Endodermal cell (in vitro differentiated cells): ENCODE data around the gene TTC7B. TPM values are rescaled to one million over a fixed set of nuclear protein-coding genes. Genes with fewer than 3 reads are reported as not detected.

Source experiments
- DNase-seq: peaks from one replicate; pipeline ENCODE4 v3.0.0-alpha.2; 2017
- H3K27ac ChIP-seq: 2 replicates; pipeline ENCODE4 v1.5.1; 2013; ENCODE audit warnings: mild to moderate bottlenecking, low read depth, low read length, moderate library complexity
- H3K27me3 ChIP-seq: 2 replicates; pipeline ENCODE4 v1.6.1; 2013; ENCODE audit warnings: mild to moderate bottlenecking, low read length, moderate library complexity; ENCODE audit not compliant: insufficient read depth, control insufficient read depth, poor library complexity, severe bottlenecking
- H3K36me3 ChIP-seq: 2 replicates; pipeline ENCODE4 v1.7.0; 2013; ENCODE audit warnings: mild to moderate bottlenecking, low read length, moderate library complexity; ENCODE audit not compliant: control insufficient read depth, insufficient read depth
- H3K4me1 ChIP-seq: one replicate; pipeline ENCODE4 v1.7.0; 2013; ENCODE audit warnings: low read length; ENCODE audit not compliant: control insufficient read depth, insufficient read depth
- H3K4me3 ChIP-seq: 2 replicates; pipeline ENCODE4 v1.5.1; 2013; ENCODE audit warnings: mild to moderate bottlenecking, low read length, moderate library complexity
- H3K9ac ChIP-seq: 2 replicates; pipeline ENCODE4 v1.6.1; 2013; ENCODE audit warnings: mild to moderate bottlenecking, low read length, moderate library complexity; ENCODE audit not compliant: poor library complexity, severe bottlenecking; ENCODE audit errors: extremely low read depth
- H3K9me3 ChIP-seq: 2 replicates; pipeline ENCODE4 v1.6.1; 2013; ENCODE audit warnings: mild to moderate bottlenecking, low read length, moderate library complexity; ENCODE audit not compliant: control insufficient read depth
- H3K27ac Mint-ChIP-seq: 2 replicates; pipeline ENCODE4 v1.8.0; 2020; ENCODE audit warnings: mixed read lengths
- H3K27me3 Mint-ChIP-seq: 2 replicates; pipeline ENCODE4 v1.8.0; 2021; ENCODE audit warnings: mild to moderate bottlenecking, mixed read lengths; ENCODE audit not compliant: insufficient read depth
- H3K36me3 Mint-ChIP-seq: 2 replicates; pipeline ENCODE4 v1.8.0; 2020; ENCODE audit warnings: low read depth, mixed read lengths
- H3K4me1 Mint-ChIP-seq: 2 replicates; pipeline ENCODE4 v1.8.0; 2020; ENCODE audit warnings: mixed read lengths
- H3K4me3 Mint-ChIP-seq: 2 replicates; pipeline ENCODE4 v1.8.0; 2020; ENCODE audit warnings: mild to moderate bottlenecking, moderate library complexity, mixed read lengths
- H3K9me3 Mint-ChIP-seq: 2 replicates; pipeline ENCODE4 v1.8.0; 2020; ENCODE audit warnings: mild to moderate bottlenecking, mixed read lengths
- CTCF ChIP-seq: fragments of 200-600 bp; sonication (generic); conservative IDR thresholded peaks from 2 replicates; pipeline ENCODE4 v1.5.0; 2021; ENCODE audit warnings: antibody characterized with exemption, mild to moderate bottlenecking
- WGBS, 2 experiments: methylation state at CpG; one replicate each; pipeline versions ENCODE4 v1.1.5 to v1.1.7; 2013; ENCODE audit warnings: missing lambda C conversion rate in 2 of 2, mixed read lengths in 1 of 2; ENCODE audit not compliant: insufficient coverage in 1 of 2, insufficient read length in 1 of 2; 5-methylcytosine and 5-hydroxymethylcytosine counted together
- total RNA-seq, 2 donors: library from RNA; stranded (reverse); fragmentation: NEBNext Ultra II Directional in 1 of 2; extraction: Animal tissue kit (Norgen Biotek cat#: 25700) in 1 of 2; gene quantifications; 2 replicates in 1 of 2; 3 replicates in 1 of 2; pipeline ENCODE4 v1.2.1, GENCODE V29; 2021

TTC7B gene
- total RNA-seq, 2 donors from 2014 or later: 51.3 to 62.6 TPM

DNA sequence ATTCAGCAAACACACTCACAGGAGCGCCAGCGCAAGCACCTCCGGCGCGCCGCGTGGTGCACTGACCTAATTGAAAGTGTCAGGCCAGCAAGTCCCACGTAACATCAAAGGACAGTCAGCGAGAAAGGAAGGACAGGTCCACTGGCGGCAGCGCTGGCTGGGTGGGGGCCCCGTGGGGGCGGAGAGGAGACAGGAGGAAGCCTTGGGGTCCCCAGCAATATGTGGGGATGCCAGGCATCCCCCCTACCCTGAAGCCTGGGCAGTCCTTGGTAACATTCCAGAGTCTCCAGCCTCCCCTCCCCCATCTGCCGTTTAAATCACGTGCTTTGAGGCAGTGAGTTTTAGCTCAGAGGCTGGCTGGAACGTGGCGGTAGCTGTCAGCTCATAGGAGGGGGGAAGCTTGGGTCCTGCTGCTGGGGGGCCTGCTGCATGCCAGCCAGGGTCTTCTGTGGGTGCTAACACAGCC, 260.2 kb downstream of the TTC7B start:
- H3K36me3 Mint-ChIP-seq: peaks cover 4% of the 10 kb centered on the region
- no peak overlapping the region for H3K4me3 ChIP-seq
- H3K9me3 Mint-ChIP-seq: no peaks in the 10 kb centered on the region
- no peak overlapping the region for H3K4me3 Mint-ChIP-seq
- peak; percentile 85 for DNase-seq
- H3K36me3 ChIP-seq: no peaks in the 10 kb centered on the region
- H3K27me3 Mint-ChIP-seq: peaks cover 2% of the 10 kb centered on the region
- WGBS, 2 experiments: 45 to 61% methylated on average over 7 to 17 of the region's 17 CpGs
- H3K27ac Mint-ChIP-seq: no peak overlapping the region
- H3K27ac ChIP-seq: peak overlapping the region; percentile 44
- peaks cover 8% of the 10 kb centered on the region for H3K4me1 ChIP-seq
- peaks cover 1% of the 10 kb centered on the region for H3K9me3 ChIP-seq
- H3K4me1 Mint-ChIP-seq: peaks cover 11% of the 10 kb centered on the region
- no peak overlapping the region for H3K9ac ChIP-seq
- TF ChIP-seq CTCF: no peak
- H3K27me3 ChIP-seq: no peaks in the 10 kb centered on the region

DNA sequence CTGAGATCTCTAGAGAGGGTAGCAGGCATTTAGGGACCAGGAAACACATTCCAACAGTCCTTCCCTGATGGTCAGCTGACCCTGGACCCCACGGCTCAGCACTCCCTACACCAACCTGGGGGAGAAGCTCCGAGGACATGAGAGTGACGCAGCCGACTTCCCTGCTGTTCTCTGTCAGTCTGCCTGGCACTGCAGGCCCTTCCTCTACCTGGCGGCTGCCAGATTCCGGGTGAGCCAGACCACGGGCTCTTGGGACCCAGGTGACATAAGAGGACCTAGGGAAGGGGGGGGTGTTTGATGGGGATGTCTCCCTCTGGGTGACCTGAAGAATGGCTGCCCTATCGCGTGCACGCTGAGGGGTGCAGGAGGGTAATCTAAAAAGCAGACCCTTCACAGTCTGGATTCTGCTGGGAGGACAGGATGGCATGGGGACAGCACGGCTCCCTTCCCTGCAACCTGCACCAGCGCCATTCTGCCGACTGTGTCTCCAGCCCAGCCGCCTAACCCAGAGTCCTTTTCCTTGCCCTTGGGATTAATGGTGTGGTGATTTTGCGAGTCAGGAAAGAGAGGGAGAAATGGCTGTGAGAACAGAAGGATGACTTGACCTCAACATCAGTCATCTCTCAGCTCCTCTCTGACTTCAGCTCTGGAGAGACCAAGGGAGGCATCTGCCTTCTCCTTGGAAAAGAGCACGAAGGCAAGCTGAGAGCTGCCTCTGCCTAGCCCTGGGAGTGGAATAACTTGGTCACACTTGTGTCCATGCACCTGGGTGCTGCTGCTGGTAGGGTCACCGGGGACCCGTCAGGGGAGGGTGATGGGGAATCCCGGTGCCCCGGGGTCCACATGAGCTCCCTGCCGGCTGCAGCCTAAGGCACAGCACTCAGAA, 260.9 kb downstream of the TTC7B start:
- DNase-seq: no peak
- H3K4me1 Mint-ChIP-seq: peaks cover 12% of the 10 kb centered on the region
- Histone ChIP-seq H3K4me3 (no peak overlapping the region), H3K9ac (no peak overlapping the region), H3K36me3 (no peaks in the 10 kb centered on the region), H3K27me3 (no peaks in the 10 kb centered on the region), H3K9me3 (peaks cover 8% of the 10 kb centered on the region), H3K27ac (peak overlapping the region; percentile 44), H3K4me1 (peaks cover 8% of the 10 kb centered on the region)
- 89 to 91% methylated on average over 11 to 20 of the region's 21 CpGs for WGBS, 2 experiments
- no peak overlapping the region for H3K27ac Mint-ChIP-seq
- peaks cover 2% of the 10 kb centered on the region for H3K27me3 Mint-ChIP-seq
- peaks cover 8% of the 10 kb centered on the region for H3K36me3 Mint-ChIP-seq
- H3K4me3 Mint-ChIP-seq: no peak overlapping the region
- TF ChIP-seq CTCF: no peak
- H3K9me3 Mint-ChIP-seq: peaks cover 6% of the 10 kb centered on the region

- Mint-ChIP-seq H3K4me3 (no peak overlapping the region), H3K27me3 (peaks cover 2% of the 10 kb centered on the region), H3K9me3 (peaks cover 12% of the 10 kb centered on the region), H3K4me1 (peaks cover 22% of the 10 kb centered on the region), H3K36me3 (peaks cover 11% of the 10 kb centered on the region), H3K27ac (no peak overlapping the region)
- no peaks in the 10 kb centered on the region for H3K27me3 ChIP-seq
- WGBS, 2 experiments: 90 to 99% methylated on average over 12 to 13 of the region's 13 CpGs
- H3K36me3 ChIP-seq: no peaks in the 10 kb centered on the region
- H3K4me1 ChIP-seq: peaks cover 12% of the 10 kb centered on the region
- H3K27ac ChIP-seq: no peak overlapping the region
- H3K9ac ChIP-seq: no peak overlapping the region
- no peak for DNase-seq
- peaks cover 11% of the 10 kb centered on the region for H3K9me3 ChIP-seq
- no peak overlapping the region for H3K4me3 ChIP-seq
- no peak for TF ChIP-seq CTCF
These were observed 261.9 kb downstream of the TTC7B start for GRCh38 chr14:90554341-90554740.
